HUES48 (cell line): ENCODE measurements around the gene RAC2.

Experiments
- H3K27ac ChIP-seq: one replicate; pipeline ENCODE4 v1.7.0; 2013; ENCODE audit warnings: low read depth, low read length, inconsistent platforms
- H3K27me3 ChIP-seq: 2 replicates; pipeline ENCODE4 v1.6.1; 2013; ENCODE audit warnings: mild to moderate bottlenecking, low read length; ENCODE audit not compliant: control insufficient read depth, insufficient read depth
- H3K36me3 ChIP-seq: 2 replicates; pipeline ENCODE4 v1.6.1; 2013; ENCODE audit warnings: low read length; ENCODE audit not compliant: control insufficient read depth, insufficient read depth
- H3K4me1 ChIP-seq: 2 replicates; pipeline ENCODE4 v1.6.1; 2013; ENCODE audit warnings: mild to moderate bottlenecking, low read length; ENCODE audit not compliant: control insufficient read depth, insufficient read depth
- H3K4me3 ChIP-seq: 2 replicates; pipeline ENCODE4 v1.5.1; 2013; ENCODE audit warnings: mild to moderate bottlenecking, low read depth, low read length
- H3K9ac ChIP-seq: 2 replicates; pipeline ENCODE4 v1.6.1; 2013; ENCODE audit warnings: mild to moderate bottlenecking, low read depth, low read length, moderate library complexity
- H3K9me3 ChIP-seq: 2 replicates; pipeline ENCODE4 v1.6.1; 2013; ENCODE audit warnings: low read length; ENCODE audit not compliant: control insufficient read depth, insufficient read depth

RAC2 gene

GRCh38 chr22:37224757-37225420 is 19.2 kb downstream of the RAC2 start:
- no peaks in the 10 kb centered on the region for H3K4me1 ChIP-seq
- H3K9me3 ChIP-seq = no peaks in the 10 kb centered on the region

GRCh38 chr22:37223965-37224551 is 20.0 kb downstream of the RAC2 start:
- Histone ChIP-seq H3K4me3 (no peak overlapping the region), H3K27ac (no peak overlapping the region), H3K9ac (no peak overlapping the region), H3K27me3 (no peaks in the 10 kb centered on the region), H3K36me3 (no peaks in the 10 kb centered on the region), H3K9me3 (no peaks in the 10 kb centered on the region), H3K4me1 (no peaks in the 10 kb centered on the region)

More at GRCh38 chr22:37224757-37225420, 19.2 kb downstream of the RAC2 start:
- no peak overlapping the region for H3K9ac ChIP-seq
- H3K27ac ChIP-seq = no peak overlapping the region
- H3K4me3 ChIP-seq = no peak overlapping the region
- no peaks in the 10 kb centered on the region for H3K27me3 ChIP-seq
- no peaks in the 10 kb centered on the region for H3K36me3 ChIP-seq

GRCh38 chr22:37222440-37222971 is 21.6 kb downstream of the RAC2 start:
- Histone ChIP-seq H3K27ac (no peak overlapping the region), H3K4me3 (no peak overlapping the region), H3K9me3 (no peaks in the 10 kb centered on the region), H3K4me1 (no peaks in the 10 kb centered on the region), H3K36me3 (no peaks in the 10 kb centered on the region), H3K9ac (no peak overlapping the region), H3K27me3 (no peaks in the 10 kb centered on the region)

GRCh38 chr22:37221424-37222333 is 22.4 kb downstream of the RAC2 start:
- Histone ChIP-seq H3K4me1 (no peaks in the 10 kb centered on the region), H3K9me3 (no peaks in the 10 kb centered on the region), H3K27ac (no peak overlapping the region), H3K27me3 (no peaks in the 10 kb centered on the region), H3K9ac (no peak overlapping the region), H3K4me3 (no peak overlapping the region), H3K36me3 (no peaks in the 10 kb centered on the region)

- H3K27ac ChIP-seq = no peak overlapping the region
- no peak overlapping the region for H3K4me3 ChIP-seq
These were observed 23.5 kb downstream of the RAC2 start for GRCh38 chr22:37220543-37220981.

GRCh38 chr22:37219533-37219932 is 24.5 kb downstream of the RAC2 start:
- Histone ChIP-seq H3K36me3 (no peaks in the 10 kb centered on the region), H3K4me3 (no peak overlapping the region), H3K9me3 (no peaks in the 10 kb centered on the region), H3K27me3 (no peaks in the 10 kb centered on the region), H3K4me1 (no peaks in the 10 kb centered on the region), H3K27ac (no peak overlapping the region), H3K9ac (no peak overlapping the region)

More at GRCh38 chr22:37220543-37220981, 23.5 kb downstream of the RAC2 start:
- Histone ChIP-seq H3K9me3 (no peaks in the 10 kb centered on the region), H3K4me1 (no peaks in the 10 kb centered on the region), H3K9ac (no peak overlapping the region), H3K36me3 (no peaks in the 10 kb centered on the region), H3K27me3 (no peaks in the 10 kb centered on the region)

GRCh38 chr22:37218771-37219411 is 25.2 kb downstream of the RAC2 start:
- H3K9ac ChIP-seq = no peak overlapping the region
- no peak overlapping the region for H3K27ac ChIP-seq
- no peaks in the 10 kb centered on the region for H3K36me3 ChIP-seq
- no peaks in the 10 kb centered on the region for H3K9me3 ChIP-seq
- no peak overlapping the region for H3K4me3 ChIP-seq
- H3K27me3 ChIP-seq = no peaks in the 10 kb centered on the region
- no peaks in the 10 kb centered on the region for H3K4me1 ChIP-seq

GRCh38 chr22:37218399-37218770 is 25.7 kb downstream of the RAC2 start:
- Histone ChIP-seq H3K9me3 (no peaks in the 10 kb centered on the region), H3K4me3 (no peak overlapping the region), H3K27ac (no peak overlapping the region), H3K4me1 (no peaks in the 10 kb centered on the region), H3K27me3 (no peaks in the 10 kb centered on the region), H3K36me3 (no peaks in the 10 kb centered on the region), H3K9ac (no peak overlapping the region)

- H3K9me3 ChIP-seq = no peaks in the 10 kb centered on the region
- H3K4me1 ChIP-seq = peaks cover 5% of the 10 kb centered on the region; the same call in 1 of the 2 replicates
- no peaks in the 10 kb centered on the region for H3K27me3 ChIP-seq
- no peak overlapping the region for H3K9ac ChIP-seq
- no peak overlapping the region for H3K27ac ChIP-seq
- H3K4me3 ChIP-seq = no peak overlapping the region
- no peaks in the 10 kb centered on the region for H3K36me3 ChIP-seq
These were observed 28.2 kb downstream of the RAC2 start for GRCh38 chr22:37215890-37216289.

GRCh38 chr22:37214731-37215030 is 29.4 kb downstream of the RAC2 start:
- H3K27ac ChIP-seq = no peak overlapping the region
- H3K9me3 ChIP-seq = no peaks in the 10 kb centered on the region
- H3K4me3 ChIP-seq = no peak overlapping the region
- H3K4me1 ChIP-seq = peaks cover 5% of the 10 kb centered on the region; the same call in 1 of the 2 replicates
- no peaks in the 10 kb centered on the region for H3K36me3 ChIP-seq
- H3K27me3 ChIP-seq = no peaks in the 10 kb centered on the region
- no peak overlapping the region for H3K9ac ChIP-seq
